Activated T-helper 9 cell treated with anti-CD3 and anti-CD28 coated beads, Interleukin-2, amount 50 U/mL, for 16 hours (primary cell): ENCODE measurements around the gene FZR1.

Experiments
- DNase-seq: peaks from one replicate; pipeline ENCODE4 v3.0.0-alpha.2; 2020; ENCODE audit warnings: low read depth

The FZR1 gene

DNA sequence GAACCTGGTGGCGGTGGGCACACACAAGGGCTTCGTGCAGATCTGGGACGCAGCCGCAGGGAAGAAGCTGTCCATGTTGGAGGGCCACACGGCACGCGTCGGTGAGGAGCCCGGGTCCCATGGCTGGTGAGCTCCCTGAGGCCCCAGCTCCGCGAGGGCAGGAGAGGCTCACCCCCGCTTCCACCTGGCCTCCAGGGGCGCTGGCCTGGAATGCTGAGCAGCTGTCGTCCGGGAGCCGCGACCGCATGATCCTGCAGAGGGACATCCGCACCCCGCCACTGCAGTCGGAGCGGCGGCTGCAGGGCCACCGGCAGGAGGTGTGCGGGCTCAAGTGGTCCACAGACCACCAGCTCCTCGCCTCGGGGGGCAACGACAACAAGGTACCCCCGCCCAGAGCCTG is 25.6 kb downstream of the FZR1 start:
- no peak for DNase-seq

DNA sequence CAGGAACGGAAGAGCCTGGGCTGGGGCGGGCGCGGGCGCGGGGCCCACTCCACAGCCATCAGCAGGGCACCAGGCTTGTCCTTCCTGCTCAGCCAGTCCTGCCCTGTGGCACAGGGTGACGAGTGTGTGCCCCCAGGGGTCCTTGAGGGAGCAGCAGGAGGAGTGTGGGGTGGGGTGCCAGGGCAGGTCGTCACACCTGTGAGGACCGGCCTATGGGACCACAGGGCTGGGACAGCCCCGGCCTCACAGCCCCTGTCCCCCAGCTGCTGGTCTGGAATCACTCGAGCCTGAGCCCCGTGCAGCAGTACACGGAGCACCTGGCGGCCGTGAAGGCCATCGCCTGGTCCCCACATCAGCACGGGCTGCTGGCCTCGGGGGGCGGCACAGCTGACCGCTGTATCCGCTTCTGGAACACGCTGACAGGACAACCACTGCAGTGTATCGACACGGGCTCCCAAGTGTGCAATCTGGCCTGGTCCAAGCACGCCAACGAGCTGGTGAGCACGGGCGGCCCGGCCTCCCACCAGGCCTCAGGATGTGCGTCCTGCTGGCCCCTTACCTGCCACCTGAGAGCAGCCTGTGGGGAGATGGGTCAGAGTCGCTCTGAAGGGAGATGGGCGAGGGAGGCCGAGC is 26.2 kb downstream of the FZR1 start:
- no peak for DNase-seq

GRCh38 chr19:3533033-3533432 is 26.9 kb downstream of the FZR1 start:
- DNase-seq: no peak

GRCh38 chr19:3533563-3534216 is 27.6 kb downstream of the FZR1 start:
- DNase-seq: no peak

- no peak for DNase-seq
These were observed 28.5 kb downstream of the FZR1 start for GRCh38 chr19:3534375-3535234.

- no peak for DNase-seq
These were observed 29.1 kb downstream of the FZR1 start for GRCh38 chr19:3535235-3535535.

DNA sequence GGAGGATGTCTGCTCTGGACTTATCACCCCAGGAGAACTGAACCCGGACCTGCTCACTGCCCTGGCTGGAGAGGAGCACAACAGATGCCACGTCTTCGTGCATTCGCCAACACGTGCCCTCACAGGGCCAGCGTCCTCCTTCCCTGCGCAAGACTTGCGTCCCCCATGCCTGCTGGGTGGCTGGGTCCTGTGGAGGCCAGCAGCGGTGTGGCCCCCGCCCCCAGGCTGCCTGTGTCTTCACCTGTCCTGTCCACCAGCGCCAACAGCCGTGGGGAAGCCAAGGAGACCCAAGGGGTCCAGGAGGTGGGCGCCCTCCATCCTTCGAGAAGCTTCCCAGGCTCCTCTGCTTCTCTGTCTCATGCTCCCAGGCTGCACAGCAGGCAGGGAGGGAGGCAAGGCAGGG is 29.5 kb downstream of the FZR1 start:
- no peak for DNase-seq

GRCh38 chr19:3535981-3536380 is 29.9 kb downstream of the FZR1 start:
- DNase-seq: no peak

DNA sequence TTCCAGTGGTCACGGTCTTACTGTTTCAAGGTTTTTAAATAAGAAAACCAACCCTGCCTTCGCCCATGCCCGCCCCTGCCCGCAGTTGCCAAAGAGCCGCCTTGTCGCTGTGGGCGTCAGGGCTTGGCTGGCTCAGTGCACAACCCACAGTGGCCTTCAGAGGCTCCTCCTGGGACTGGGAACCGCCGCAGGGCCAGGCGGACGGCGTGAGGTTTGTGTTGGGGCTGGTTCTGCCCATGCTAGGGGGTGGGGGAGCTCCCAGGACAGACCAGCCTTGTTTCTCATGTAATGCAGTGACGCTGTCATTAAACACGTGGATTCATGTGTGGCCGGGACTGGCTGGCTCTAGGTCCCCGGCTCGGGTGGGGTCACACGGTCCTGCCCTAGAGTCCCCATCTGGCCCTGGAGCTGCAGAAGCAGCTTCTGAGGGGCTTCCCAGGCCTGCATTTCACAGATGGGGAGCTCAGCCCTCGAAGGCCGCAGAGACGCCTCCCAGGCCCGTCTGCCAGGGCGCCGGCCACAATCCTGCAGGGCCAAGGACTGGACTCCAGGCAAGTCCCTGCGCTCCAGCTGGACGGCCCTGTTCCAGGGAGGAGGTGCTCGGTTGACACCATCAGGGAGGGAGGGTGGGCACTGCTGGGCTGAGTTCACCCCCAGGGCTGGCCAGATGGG is 30.5 kb downstream of the FZR1 start:
- no peak for DNase-seq

DNA sequence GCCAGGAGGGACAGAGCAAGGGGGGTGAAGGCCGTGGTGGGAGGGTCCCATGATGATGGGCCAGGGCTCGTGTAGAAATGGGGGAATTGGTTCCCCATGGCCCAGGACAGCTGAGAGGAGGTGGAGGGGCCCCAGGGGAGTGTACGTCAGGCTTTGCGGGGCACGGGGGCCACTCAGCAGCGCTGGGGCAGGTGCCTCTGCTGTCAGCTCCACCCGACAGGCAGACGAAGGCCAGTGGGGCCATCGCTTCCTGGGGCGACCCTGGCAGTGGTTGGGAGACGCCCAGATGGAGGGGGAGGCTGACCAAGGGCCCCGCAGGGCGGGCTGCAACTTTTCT is 31.0 kb downstream of the FZR1 start:
- DNase-seq: no peak

GRCh38 chr19:3537438-3538240 is 31.5 kb downstream of the FZR1 start:
- DNase-seq: no peak

DNA sequence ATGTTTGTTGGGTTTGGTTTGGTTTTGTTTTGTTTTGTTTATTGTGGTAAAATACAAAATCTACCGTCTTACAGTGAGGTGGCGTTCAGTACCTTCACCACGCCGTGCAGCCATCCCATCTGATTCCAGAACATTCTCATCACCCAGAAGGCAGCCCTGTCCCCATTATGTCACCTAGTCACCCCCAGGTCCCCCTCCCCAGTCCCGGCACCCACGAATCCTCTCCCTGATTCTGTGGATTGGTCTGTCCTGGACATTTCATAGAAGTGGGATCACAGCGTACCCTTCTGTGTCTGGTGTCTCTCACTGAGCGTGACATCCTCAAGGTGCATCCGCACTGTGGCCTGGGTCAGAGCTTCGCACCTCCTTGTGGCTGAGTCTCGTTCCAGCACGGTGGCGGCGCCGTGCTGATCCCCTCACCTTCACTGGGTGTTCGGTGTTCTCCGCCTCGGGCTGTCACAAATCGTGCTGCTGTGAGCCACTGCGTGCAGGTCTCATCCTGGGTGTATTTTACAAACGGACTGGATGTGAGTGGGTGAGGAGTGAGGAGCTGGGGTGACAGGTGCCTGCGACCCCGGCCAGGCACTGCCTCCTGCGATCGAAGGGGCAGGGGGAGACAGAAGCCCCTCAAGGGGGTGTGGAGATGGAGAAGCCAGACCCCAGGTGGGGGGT is 32.3 kb downstream of the FZR1 start:
- no peak for DNase-seq

DNA sequence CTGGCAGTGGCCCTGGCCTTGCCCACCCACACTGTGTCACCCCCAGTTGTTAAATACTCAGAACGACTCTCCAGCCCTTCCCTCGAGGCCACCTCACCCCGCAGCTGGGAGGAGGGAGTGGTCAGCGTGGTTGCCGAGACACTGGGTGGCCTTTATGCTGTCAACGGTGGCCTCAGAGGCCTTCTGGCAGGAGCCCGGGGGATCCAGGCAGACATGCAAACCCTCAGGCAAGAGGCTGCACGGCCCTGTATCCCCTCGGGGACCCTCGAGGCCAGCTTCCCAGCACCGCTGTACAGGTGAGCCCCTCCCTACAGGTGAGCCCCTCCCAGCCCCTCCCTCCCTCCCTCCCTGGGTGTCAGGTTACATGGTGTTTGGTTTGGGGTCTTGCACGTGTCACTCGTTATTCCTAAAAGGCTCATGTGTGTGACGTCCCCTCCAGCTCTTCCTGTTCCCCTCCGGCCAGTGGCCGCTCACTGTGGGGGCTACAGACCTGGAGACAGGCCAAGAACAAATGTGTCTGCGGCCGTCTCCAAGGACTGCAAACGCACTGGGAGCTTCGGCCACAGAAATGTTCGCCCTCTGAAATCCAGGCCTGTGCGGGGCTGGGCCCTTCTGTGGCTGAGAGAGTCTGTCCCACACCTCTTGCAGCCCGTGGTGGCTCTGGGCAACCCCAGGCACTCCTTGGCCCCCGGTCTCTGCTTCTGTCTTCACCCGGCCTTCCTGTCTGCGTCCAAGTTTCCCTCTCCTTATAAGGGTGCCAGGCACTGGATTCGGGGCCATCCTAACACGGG is 33.0 kb downstream of the FZR1 start, which contains the start of gene TEKTIP1:
Gene TEKTIP1, plus strand, starts transcription at position 210 of the 791 bp plus-strand sequence. Its CDS starts 4 bp downstream, at position 214.
- no peak for DNase-seq

GRCh38 chr19:3539756-3540118 is 33.6 kb downstream of the FZR1 start:
- DNase-seq: no peak

GRCh38 chr19:3543150-3544057 is 37.3 kb downstream of the FZR1 start:
- no peak for DNase-seq

DNA sequence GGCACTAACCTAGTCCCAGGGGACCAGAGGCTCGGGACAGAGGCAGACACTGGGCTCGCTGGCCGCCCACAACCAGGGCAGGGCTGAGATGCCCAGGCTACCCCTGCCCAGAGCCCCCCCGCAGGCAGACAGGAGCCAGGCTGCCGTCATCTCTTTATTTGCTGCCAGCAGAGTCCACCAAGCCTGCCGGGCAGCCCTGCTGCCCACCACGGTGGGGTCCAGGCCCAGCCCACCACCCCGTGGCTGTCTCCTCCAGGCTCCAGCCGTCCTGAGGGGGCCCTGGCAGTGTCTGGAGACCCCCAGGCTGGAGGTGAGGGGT is 37.9 kb downstream of the FZR1 start:
- DNase-seq: no peak

DNA sequence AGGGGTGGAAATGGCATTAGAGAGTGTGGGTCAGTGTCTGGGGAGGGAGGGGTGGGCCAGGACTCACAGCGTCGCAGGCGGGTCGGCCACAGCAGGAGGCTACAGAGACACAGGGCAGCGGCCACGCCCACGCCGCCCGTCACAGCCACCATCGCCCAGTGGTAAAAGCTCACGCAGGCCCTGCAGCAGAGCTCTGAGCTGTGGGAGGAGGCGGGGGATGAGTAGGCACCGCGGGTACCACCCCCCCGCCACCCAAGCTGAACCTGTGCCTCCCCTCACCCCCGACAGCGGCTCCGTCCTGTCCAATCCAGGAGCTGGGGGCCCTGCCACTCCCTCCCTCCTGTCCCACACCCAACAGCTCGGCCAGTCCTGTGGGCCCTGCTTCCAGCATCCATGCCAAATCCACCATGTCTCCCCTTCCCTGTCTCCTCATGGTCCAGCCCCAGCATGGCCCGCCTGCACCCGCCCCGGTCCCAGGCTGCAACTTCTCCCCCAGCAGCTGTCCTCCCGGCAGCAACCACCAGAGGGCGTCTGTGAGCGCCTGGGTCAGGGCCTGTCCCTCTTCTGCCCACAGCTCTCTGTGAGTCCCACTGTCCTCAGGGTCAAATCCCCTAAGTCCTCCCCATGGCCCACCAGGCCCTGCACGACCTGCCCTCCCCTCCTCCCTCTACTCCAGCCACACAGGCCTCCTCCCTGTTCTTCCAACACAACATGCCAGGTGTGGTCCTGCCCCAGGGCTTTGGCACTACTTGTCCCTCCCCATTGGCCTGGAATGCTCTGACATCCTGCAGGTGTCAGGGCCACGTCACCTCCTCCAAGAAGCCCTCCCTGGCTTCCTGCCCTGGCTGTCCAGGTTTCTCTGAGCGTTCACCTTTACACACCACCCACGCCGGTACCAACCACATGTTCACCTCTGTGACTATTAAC is 38.9 kb downstream of the FZR1 start:
- peak; percentile 69 for DNase-seq

DNA sequence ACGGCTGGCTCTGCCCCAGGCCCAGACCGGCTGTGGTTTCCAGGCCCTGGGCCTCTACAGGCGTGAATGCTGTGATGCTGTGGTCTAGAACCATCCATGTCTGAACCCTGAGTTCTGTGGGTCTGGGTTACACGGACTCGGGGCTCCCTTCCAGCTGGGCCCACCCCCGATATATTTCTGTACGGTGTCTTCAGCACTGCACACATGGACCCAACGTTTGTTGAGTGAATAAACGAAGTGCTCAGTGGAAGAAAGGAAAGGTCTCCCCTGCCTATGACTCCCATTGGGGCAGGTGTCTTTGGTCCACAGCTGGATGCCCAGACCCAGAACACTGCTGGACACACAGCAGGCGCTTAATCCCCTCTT is 39.5 kb downstream of the FZR1 start:
- no peak for DNase-seq

- DNase-seq: no peak
These were observed 40.0 kb downstream of the FZR1 start for GRCh38 chr19:3546119-3546518.
